ENCODE measurements around the gene SLC10A7. TPM values are rescaled to one million over a fixed set of nuclear protein-coding genes. Genes with fewer than 3 reads are reported as not detected.

Gene SLC10A7
- total RNA-seq, 1 experiment from 2014 or later, result 3.9 TPM

DNA sequence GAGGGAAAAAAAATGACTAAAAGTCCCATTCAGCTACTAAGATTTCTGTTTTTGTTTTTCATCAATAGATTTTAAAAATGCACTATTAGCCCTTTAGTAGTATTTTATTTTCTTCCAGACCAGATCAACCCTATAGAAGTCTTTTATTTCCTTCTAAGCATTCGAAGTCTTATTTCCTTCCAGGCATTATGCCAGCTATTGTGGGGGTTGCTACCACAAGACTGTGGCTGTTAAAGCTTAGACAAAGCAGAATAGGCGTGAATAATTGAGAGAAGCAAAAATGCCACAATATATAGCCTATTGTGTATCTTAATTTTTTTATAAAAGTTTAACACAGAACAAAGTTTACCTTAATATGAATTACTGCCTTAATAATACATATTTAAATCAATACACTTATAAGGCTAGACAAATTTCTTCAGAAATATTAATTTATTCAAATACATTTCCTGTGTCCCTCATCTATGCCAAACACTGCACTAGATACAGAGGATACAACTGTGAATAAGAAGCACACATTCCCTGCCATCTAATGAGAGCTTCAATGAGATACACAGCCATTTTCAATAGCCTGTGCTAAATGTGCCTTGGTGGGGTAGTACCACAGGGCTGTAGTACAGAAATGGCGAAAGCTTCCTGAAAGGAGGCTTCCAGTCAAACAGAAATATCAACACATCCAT is 33.1 kb downstream of the SLC10A7 start:
- no peak overlapping the region for H3K9ac ChIP-seq (ENCODE audit: extremely low read depth, insufficient read length, low read length)
- no peaks in the 10 kb centered on the region for H3K9me3 ChIP-seq (ENCODE audit: control insufficient read depth, low read depth, low read length)
- WGBS (ENCODE audit: extremely low coverage, insufficient read length, low lambda C conversion rate), result no CpG with 5 or more reads among the region's 3 CpGs
- no peak overlapping the region for H4K5ac ChIP-seq (ENCODE audit: insufficient read length, low read depth, low read length)
- no peak overlapping the region for H2BK15ac ChIP-seq (ENCODE audit: low read depth, low read length)
- Mint-ChIP-seq H3K36me3 (ENCODE audit: insufficient read depth in 1 of 3, low read depth in 3 of 3) (no peaks in the 10 kb centered on the region; a peak in 1 of 7 replicates), H3K9me3 (peaks cover 0 to 3% of the 10 kb centered on the region in 2 experiments; a peak in 1 of 5 replicates), H3K27ac (no peak overlapping the region), H3K27me3 (ENCODE audit: low read depth) (no peaks in the 10 kb centered on the region), H3K4me1 (peaks cover 0 to 4% of the 10 kb centered on the region in 2 experiments; a peak in 1 of 4 replicates), H3K4me3 (no peak overlapping the region)
- H3K79me1 ChIP-seq (ENCODE audit: insufficient read depth, low read depth, low read length, poor library complexity, severe bottlenecking), result no peaks in the 10 kb centered on the region
- no peak overlapping the region for H4K8ac ChIP-seq (replicated peaks; ENCODE audit: insufficient read length, low read depth, low read length)
- H3K14ac ChIP-seq (ENCODE audit: insufficient read depth, low read length), result no peak overlapping the region
- H2BK120ac ChIP-seq (ENCODE audit: low read depth, low read length, poor library complexity, severe bottlenecking), result no peak overlapping the region
- H2BK5ac ChIP-seq (ENCODE audit: insufficient read length, low read length), result no peak overlapping the region
- H3K27ac ChIP-seq (ENCODE audit: insufficient read length, low read depth, low read length), result no peak overlapping the region
- no peak overlapping the region for H4K91ac ChIP-seq (ENCODE audit: insufficient read length, low read depth, low read length)
- TF ChIP-seq CTCF (conservative IDR thresholded peaks at IDR 0.05), result no peak
- H3K23me2 ChIP-seq (ENCODE audit: insufficient read length, low read depth, low read length, poor library complexity, severe bottlenecking), result no peaks in the 10 kb centered on the region
- no peak overlapping the region for H2BK12ac ChIP-seq (ENCODE audit: insufficient read length, low read depth, low read length)
- no peak overlapping the region for H3K56ac ChIP-seq (ENCODE audit: insufficient read length, low read depth, low read length)
- no peak overlapping the region for H2AK5ac ChIP-seq (ENCODE audit: insufficient read length, low read length)
- no peak for DNase-seq
- no peaks in the 10 kb centered on the region for H3K4me1 ChIP-seq (ENCODE audit: insufficient read depth, low read length)
- H3K4ac ChIP-seq (ENCODE audit: low read depth, low read length), result no peak overlapping the region
- H3K23ac ChIP-seq (ENCODE audit: insufficient read length, low read depth, low read length), result no peak overlapping the region
- H3K79me2 ChIP-seq (ENCODE audit: insufficient read depth, low read length), result no peaks in the 10 kb centered on the region
- H3T11ph ChIP-seq (ENCODE audit: low read length), result no peak overlapping the region
- H2AFZ ChIP-seq (ENCODE audit: low read length), result no peak overlapping the region
- no peaks in the 10 kb centered on the region for H3K27me3 ChIP-seq (ENCODE audit: insufficient read depth, low read length)
- H2BK20ac ChIP-seq (ENCODE audit: low read depth, low read length, poor library complexity, severe bottlenecking), result no peak overlapping the region
- no peaks in the 10 kb centered on the region for H4K20me1 ChIP-seq (ENCODE audit: control insufficient read depth, insufficient read depth, insufficient read length)
- H3K18ac ChIP-seq (ENCODE audit: insufficient read length, low read depth, low read length), result no peak overlapping the region
- H3K4me2 ChIP-seq (ENCODE audit: insufficient read depth, insufficient read length, low read length), result no peak overlapping the region
